IPS-NIHi7 (cell line): ENCODE measurements around the gene SETX.

Experiments used
- DNase-seq: peaks from one replicate; pipeline ENCODE4 v3.0.0; 2012; ENCODE audit warnings: mixed read lengths; ENCODE audit errors: extremely low spot score

SETX gene

DNA sequence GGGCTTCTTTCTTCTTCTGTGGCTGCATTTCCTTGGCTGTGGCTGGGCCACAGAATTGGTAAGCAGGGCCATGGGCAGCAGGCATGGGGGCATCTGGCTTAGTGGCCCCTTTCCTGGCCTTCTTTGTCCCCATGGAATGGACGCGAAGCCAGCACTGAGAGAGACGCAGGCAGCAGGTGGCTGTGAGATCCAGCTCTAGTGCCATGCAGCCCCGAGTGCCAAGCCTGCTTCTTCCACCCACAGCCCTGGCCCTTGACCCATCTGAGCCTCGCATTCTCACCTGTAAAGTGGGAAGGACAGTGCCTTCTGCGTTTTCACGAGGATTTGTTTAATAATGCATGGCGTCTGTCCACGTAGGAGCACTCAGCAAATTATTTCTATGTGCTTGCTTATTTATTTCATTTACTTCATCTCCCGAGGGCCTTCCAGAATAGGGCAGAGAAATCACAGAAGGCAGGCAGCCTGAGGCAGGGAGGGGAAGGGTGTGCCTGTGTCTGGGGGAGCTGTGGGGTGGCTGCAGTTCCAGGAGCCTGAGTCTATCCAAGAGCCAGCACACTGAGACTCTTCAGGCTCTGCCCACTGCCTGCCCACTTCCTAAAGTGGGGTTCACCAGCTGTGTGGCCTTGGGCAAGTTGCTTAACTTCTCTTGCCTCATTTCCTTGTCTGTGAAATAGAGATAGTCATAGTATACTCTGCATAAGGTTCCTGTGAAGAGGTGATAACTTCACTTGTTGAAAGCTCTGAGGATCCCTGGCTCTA is 137.7 kb downstream of the SETX start:
- no peak for DNase-seq

DNA sequence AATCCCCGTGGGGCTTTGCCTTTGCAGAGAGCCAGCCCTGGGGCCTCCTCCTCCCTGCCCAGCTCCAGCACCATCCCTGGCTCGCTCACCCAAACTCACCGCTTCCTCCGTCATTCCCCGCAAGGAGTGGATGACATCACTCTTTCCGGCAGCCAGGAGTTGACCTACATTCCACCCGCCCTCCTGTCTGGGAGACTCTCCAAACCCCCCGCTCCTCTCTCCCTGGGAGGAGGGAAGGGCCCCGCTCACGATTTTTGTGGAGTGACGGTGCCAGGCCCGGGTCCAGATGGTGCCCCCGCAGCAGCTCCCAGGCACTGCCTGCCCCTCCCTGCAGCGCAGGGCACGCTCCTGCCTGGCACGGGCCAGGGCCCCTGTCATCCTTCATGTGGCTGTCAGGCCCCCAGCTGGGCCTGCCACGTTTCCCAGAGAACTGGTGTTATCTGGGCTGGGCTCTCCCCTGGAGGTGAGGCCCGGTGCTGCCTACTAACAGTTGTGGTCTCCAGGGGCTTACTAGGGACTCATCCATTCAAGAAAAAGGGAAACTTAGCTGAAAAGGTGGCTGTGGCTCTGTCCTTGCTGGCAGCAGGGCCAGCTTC is 140.7 kb downstream of the SETX start:
- peak; percentile 84 for DNase-seq

DNA sequence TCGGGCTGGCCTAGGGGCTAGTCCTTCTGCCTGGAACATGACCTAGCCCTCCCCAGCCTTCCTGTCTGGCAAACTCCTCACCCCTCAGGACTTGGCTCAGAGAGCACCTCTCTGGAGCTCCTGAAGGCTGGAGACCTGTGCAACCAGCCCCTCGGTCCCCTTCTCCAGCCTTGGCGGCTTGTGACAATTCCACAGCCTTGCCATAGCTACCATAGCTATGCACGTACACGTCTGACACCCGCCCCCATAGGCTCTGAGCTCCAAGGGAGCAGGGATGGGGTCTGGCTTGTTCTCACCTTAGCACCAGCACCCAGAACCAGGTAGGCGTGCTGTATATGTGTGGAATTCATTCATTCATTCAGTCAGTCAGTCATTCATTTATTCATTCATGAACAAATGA is 143.2 kb downstream of the SETX start:
- DNase-seq, result no peak
